SK-N-SH treated with all-trans-retinoic acid at 6 μM for 48 hours (cell line): ENCODE results near the gene CYREN.

ENCODE experiments used
- ATAC-seq: fragments of 200-7000 bp; cut with Tn5 transposase; 3 replicates; pipeline ENCODE4 v1.9.1; 2020; ENCODE audit warnings: mild to moderate bottlenecking, moderate library complexity
- ARNTL ChIP-seq: fragments of 450-650 bp; formaldehyde crosslinking; IDR thresholded peaks from 2 replicates; pipeline ENCODE4 v1.5.0; 2020; ENCODE audit warnings: low read depth, mild to moderate bottlenecking, moderate library complexity, borderline replicate concordance
- BACH2 ChIP-seq: fragments of 250-450 bp; sonication (Bioruptor Pico); IDR thresholded peaks from 2 replicates; pipeline ENCODE4 v1.9.0; 2021; ENCODE audit warnings: mild to moderate bottlenecking, borderline replicate concordance
- CSDC2 ChIP-seq: fragments of 250-450 bp; sonication (Bioruptor Pico); IDR thresholded peaks from 2 replicates; pipeline ENCODE4 v1.5.0; 2020; ENCODE audit warnings: mild to moderate bottlenecking, moderate library complexity
- ESRRG ChIP-seq: fragments of 250-450 bp; sonication (Bioruptor Pico); IDR thresholded peaks from 2 replicates; pipeline ENCODE4 v1.6.1; 2021; ENCODE audit warnings: mild to moderate bottlenecking
- GLIS3 ChIP-seq: fragments of 250-450 bp; sonication (Bioruptor Pico); IDR thresholded peaks from 2 replicates; pipeline ENCODE4 v1.5.0; 2020; ENCODE audit warnings: mild to moderate bottlenecking, moderate library complexity
- ISL1 ChIP-seq: fragments of 250-450 bp; sonication (Bioruptor Pico); IDR thresholded peaks from 2 replicates; pipeline ENCODE4 v2.1.2; 2022; ENCODE audit warnings: mild to moderate bottlenecking, moderate library complexity
- OSR1 ChIP-seq: fragments of 250-450 bp; sonication (Bioruptor Pico); IDR thresholded peaks from 2 replicates; pipeline ENCODE4 v1.8.0; 2022; ENCODE audit warnings: moderate library complexity, mild to moderate bottlenecking, inconsistent platforms
- PPARA ChIP-seq: fragments of 250-450 bp; sonication (Bioruptor Pico); IDR thresholded peaks from 2 replicates; pipeline ENCODE4 v1.5.0; 2020; ENCODE audit warnings: mild to moderate bottlenecking, borderline replicate concordance
- RARB ChIP-seq: fragments of 250-450 bp; sonication (Bioruptor Pico); IDR thresholded peaks from 2 replicates; pipeline ENCODE4 v1.8.0; 2021; ENCODE audit warnings: mild to moderate bottlenecking, moderate library complexity
- SNAI2 ChIP-seq: fragments of 250-450 bp; sonication (Bioruptor Pico); IDR thresholded peaks from 2 replicates; pipeline ENCODE4 v1.5.0; 2020; ENCODE audit warnings: mild to moderate bottlenecking, moderate library complexity
- TCF4 ChIP-seq: fragments of 250-450 bp; sonication (Bioruptor Pico); IDR thresholded peaks from 2 replicates; pipeline ENCODE4 v1.8.0; 2021; ENCODE audit warnings: mild to moderate bottlenecking, moderate library complexity, borderline replicate concordance
- TOX ChIP-seq: fragments of 250-450 bp; sonication (Bioruptor Pico); IDR thresholded peaks from 2 replicates; pipeline ENCODE4 v1.8.0; 2021; ENCODE audit warnings: mild to moderate bottlenecking, moderate library complexity, borderline replicate concordance
- ZC3H10 ChIP-seq: fragments of 250-450 bp; sonication (Bioruptor Pico); IDR thresholded peaks from 2 replicates; pipeline ENCODE4 v1.5.1; 2021; ENCODE audit warnings: mild to moderate bottlenecking, moderate library complexity
- ZFP3 ChIP-seq: fragments of 250-450 bp; sonication (Bioruptor Pico); IDR thresholded peaks from 2 replicates; pipeline ENCODE4 v1.5.0; 2020; ENCODE audit warnings: mild to moderate bottlenecking, moderate library complexity
- ZFP30 ChIP-seq: fragments of 450-650 bp; formaldehyde crosslinking; IDR thresholded peaks from 2 replicates; pipeline ENCODE4 v1.5.0; 2022; ENCODE audit warnings: mild to moderate bottlenecking, moderate library complexity
- ZNF565 ChIP-seq: fragments of 450-650 bp; formaldehyde crosslinking; conservative IDR thresholded peaks from 2 replicates; pipeline ENCODE4 v1.5.0; 2020; ENCODE audit warnings: low read depth, mild to moderate bottlenecking, moderate library complexity
- ZNF70 ChIP-seq: fragments of 450-650 bp; formaldehyde crosslinking; IDR thresholded peaks from 2 replicates; pipeline ENCODE4 v1.5.0; 2020; ENCODE audit warnings: mild to moderate bottlenecking, moderate library complexity
- ZNF8 ChIP-seq: fragments of 450-650 bp; formaldehyde crosslinking; IDR thresholded peaks from 2 replicates; pipeline ENCODE4 v1.5.0; 2020; ENCODE audit warnings: mild to moderate bottlenecking, moderate library complexity
- TF ChIP-seq, protein P1 (sequence below): fragments of 250-450 bp; sonication (Bioruptor Pico); IDR thresholded peaks from 2 replicates; pipeline ENCODE4 v1.8.0; 2020; ENCODE audit warnings: mild to moderate bottlenecking, moderate library complexity, borderline replicate concordance
- TF ChIP-seq, protein P2 (sequence below): fragments of 250-450 bp; sonication (Bioruptor Pico); IDR thresholded peaks from 2 replicates; pipeline ENCODE4 v1.5.1; 2020; ENCODE audit warnings: low read depth, mild to moderate bottlenecking, moderate library complexity
- TF ChIP-seq, protein P3 (sequence below): fragments of 250-450 bp; sonication (Bioruptor Pico); IDR thresholded peaks from 2 replicates; pipeline ENCODE4 v1.8.0; 2021; ENCODE audit warnings: low read depth, mild to moderate bottlenecking, moderate library complexity, borderline replicate concordance
- TF ChIP-seq, protein P4 (sequence below): fragments of 250-450 bp; sonication (Bioruptor Pico); IDR thresholded peaks from 2 replicates; pipeline ENCODE4 v1.5.1; 2021; ENCODE audit warnings: mild to moderate bottlenecking, moderate library complexity
- TF ChIP-seq, protein P5 (sequence below): fragments of 250-450 bp; sonication (Bioruptor Pico); IDR thresholded peaks from 2 replicates; pipeline ENCODE4 v1.5.0; 2020; ENCODE audit warnings: mild to moderate bottlenecking, moderate library complexity

The CYREN gene

DNA sequence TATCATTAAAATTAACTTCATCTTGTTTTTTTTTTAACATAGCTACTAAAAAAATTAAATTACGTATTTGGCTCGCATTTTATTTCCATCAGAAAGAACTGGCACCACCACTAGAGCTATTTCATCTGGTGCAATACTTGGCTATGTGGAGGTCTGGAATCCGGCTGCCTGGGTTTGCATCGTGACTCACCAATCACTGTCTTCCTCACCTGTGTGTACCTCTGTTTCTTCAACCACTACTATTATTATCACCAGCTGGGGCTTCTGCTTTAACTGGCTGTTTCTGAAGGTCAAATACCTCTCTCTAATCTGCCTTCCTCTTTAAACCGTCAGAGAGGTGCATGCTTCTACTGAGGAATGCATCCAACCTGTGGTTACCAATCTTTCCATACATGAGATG is 34.4 kb upstream of the CYREN start:
- TF ChIP-seq ZNF8 (CRISPR knock-in tag) (no peak), ZFP3 (no peak), ZFP30 (CRISPR knock-in tag) (no peak), ISL1 (CRISPR knock-in tag) (no peak), ARNTL (CRISPR knock-in tag) (no peak), SNAI2 (no peak), PPARA (CRISPR knock-in tag) (no peak), CSDC2 (CRISPR knock-in tag) (no peak), TCF4 (CRISPR knock-in tag) (no peak), ESRRG (CRISPR knock-in tag) (no peak), GLIS3 (CRISPR knock-in tag) (no peak), TOX (no peak)
- TF ChIP-seq, protein P1, sequence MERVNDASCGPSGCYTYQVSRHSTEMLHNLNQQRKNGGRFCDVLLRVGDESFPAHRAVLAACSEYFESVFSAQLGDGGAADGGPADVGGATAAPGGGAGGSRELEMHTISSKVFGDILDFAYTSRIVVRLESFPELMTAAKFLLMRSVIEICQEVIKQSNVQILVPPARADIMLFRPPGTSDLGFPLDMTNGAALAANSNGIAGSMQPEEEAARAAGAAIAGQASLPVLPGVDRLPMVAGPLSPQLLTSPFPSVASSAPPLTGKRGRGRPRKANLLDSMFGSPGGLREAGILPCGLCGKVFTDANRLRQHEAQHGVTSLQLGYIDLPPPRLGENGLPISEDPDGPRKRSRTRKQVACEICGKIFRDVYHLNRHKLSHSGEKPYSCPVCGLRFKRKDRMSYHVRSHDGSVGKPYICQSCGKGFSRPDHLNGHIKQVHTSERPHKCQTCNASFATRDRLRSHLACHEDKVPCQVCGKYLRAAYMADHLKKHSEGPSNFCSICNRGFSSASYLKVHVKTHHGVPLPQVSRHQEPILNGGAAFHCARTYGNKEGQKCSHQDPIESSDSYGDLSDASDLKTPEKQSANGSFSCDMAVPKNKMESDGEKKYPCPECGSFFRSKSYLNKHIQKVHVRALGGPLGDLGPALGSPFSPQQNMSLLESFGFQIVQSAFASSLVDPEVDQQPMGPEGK: no peak
- no peak for ATAC-seq

DNA sequence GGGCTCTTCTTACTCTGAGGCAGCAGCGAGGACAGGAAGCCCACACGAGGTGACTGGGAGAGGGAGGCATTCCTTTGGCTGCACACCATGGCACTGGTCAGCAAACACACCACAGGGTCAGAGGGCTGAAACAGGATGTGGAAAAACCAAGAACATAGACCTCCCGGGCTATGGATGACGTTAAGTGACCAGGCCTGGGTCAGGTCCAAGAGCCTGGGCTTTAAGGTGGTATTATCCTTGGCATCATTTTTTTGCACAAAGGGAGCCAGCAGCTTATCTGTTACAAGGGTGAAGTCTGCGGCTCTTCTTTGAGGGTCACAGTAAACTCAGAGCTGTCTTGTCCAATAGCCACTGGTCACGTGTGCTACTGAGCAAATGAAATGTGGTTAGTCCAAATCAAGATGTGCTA is 33.8 kb upstream of the CYREN start:
- TF ChIP-seq, protein P2, sequence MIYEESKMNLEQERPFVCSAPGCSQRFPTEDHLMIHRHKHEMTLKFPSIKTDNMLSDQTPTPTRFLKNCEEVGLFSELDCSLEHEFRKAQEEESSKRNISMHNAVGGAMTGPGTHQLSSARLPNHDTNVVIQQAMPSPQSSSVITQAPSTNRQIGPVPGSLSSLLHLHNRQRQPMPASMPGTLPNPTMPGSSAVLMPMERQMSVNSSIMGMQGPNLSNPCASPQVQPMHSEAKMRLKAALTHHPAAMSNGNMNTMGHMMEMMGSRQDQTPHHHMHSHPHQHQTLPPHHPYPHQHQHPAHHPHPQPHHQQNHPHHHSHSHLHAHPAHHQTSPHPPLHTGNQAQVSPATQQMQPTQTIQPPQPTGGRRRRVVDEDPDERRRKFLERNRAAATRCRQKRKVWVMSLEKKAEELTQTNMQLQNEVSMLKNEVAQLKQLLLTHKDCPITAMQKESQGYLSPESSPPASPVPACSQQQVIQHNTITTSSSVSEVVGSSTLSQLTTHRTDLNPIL: no peak
- no peak for TF ChIP-seq PPARA (CRISPR knock-in tag)
- TF ChIP-seq TOX: no peak
- TF ChIP-seq ZNF565 (CRISPR knock-in tag): no peak
- TF ChIP-seq, protein P3, sequence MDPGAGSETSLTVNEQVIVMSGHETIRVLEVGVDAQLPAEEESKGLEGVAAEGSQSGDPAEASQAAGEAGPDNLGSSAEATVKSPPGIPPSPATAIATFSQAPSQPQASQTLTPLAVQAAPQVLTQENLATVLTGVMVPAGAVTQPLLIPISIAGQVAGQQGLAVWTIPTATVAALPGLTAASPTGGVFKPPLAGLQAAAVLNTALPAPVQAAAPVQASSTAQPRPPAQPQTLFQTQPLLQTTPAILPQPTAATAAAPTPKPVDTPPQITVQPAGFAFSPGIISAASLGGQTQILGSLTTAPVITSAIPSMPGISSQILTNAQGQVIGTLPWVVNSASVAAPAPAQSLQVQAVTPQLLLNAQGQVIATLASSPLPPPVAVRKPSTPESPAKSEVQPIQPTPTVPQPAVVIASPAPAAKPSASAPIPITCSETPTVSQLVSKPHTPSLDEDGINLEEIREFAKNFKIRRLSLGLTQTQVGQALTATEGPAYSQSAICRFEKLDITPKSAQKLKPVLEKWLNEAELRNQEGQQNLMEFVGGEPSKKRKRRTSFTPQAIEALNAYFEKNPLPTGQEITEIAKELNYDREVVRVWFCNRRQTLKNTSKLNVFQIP (CRISPR knock-in tag): no peak
- no peak for TF ChIP-seq ZNF70
- no peak for TF ChIP-seq ZFP3
- no peak for TF ChIP-seq ZC3H10
- TF ChIP-seq, protein P4, sequence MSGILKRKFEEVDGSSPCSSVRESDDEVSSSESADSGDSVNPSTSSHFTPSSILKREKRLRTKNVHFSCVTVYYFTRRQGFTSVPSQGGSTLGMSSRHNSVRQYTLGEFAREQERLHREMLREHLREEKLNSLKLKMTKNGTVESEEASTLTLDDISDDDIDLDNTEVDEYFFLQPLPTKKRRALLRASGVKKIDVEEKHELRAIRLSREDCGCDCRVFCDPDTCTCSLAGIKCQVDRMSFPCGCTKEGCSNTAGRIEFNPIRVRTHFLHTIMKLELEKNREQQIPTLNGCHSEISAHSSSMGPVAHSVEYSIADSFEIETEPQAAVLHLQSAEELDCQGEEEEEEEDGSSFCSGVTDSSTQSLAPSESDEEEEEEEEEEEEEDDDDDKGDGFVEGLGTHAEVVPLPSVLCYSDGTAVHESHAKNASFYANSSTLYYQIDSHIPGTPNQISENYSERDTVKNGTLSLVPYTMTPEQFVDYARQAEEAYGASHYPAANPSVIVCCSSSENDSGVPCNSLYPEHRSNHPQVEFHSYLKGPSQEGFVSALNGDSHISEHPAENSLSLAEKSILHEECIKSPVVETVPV: no peak
- TF ChIP-seq ZNF8 (CRISPR knock-in tag): no peak
- TF ChIP-seq ZFP30 (CRISPR knock-in tag): no peak
- no peak for TF ChIP-seq BACH2
- TF ChIP-seq CSDC2 (CRISPR knock-in tag): no peak
- no peak for TF ChIP-seq OSR1 (CRISPR knock-in tag)
- TF ChIP-seq, protein P1: no peak
- no peak for TF ChIP-seq ESRRG (CRISPR knock-in tag)
- no peak for TF ChIP-seq TCF4 (CRISPR knock-in tag)
- TF ChIP-seq, protein P5, sequence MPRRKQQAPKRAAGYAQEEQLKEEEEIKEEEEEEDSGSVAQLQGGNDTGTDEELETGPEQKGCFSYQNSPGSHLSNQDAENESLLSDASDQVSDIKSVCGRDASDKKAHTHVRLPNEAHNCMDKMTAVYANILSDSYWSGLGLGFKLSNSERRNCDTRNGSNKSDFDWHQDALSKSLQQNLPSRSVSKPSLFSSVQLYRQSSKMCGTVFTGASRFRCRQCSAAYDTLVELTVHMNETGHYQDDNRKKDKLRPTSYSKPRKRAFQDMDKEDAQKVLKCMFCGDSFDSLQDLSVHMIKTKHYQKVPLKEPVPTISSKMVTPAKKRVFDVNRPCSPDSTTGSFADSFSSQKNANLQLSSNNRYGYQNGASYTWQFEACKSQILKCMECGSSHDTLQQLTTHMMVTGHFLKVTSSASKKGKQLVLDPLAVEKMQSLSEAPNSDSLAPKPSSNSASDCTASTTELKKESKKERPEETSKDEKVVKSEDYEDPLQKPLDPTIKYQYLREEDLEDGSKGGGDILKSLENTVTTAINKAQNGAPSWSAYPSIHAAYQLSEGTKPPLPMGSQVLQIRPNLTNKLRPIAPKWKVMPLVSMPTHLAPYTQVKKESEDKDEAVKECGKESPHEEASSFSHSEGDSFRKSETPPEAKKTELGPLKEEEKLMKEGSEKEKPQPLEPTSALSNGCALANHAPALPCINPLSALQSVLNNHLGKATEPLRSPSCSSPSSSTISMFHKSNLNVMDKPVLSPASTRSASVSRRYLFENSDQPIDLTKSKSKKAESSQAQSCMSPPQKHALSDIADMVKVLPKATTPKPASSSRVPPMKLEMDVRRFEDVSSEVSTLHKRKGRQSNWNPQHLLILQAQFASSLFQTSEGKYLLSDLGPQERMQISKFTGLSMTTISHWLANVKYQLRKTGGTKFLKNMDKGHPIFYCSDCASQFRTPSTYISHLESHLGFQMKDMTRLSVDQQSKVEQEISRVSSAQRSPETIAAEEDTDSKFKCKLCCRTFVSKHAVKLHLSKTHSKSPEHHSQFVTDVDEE: no peak
- no peak for TF ChIP-seq RARB (CRISPR knock-in tag)
- TF ChIP-seq SNAI2: no peak
- no peak for ATAC-seq
